SK-N-MC (cell line): ENCODE results near the gene CYSRT1.

ENCODE experiments used
- DNase-seq: peaks from one replicate; pipeline ENCODE4 v3.0.0-alpha.2; 2011; ENCODE audit warnings: low read depth, low spot score
- H3K27ac ChIP-seq: fragments of 200-600 bp; sonication (generic); 2 replicates; pipeline ENCODE4 v1.5.1; 2016; ENCODE audit warnings: mixed run types
- H3K36me3 ChIP-seq: fragments of 200-600 bp; sonication (generic); 2 replicates; pipeline ENCODE4 v1.6.1; 2017; ENCODE audit warnings: antibody characterized with exemption, low read length, mixed read lengths; ENCODE audit not compliant: insufficient read depth
- H3K4me3 ChIP-seq: fragments of 200-600 bp; sonication (generic); 2 replicates; pipeline ENCODE4 v1.5.1; 2016
- H3K9ac ChIP-seq: fragments of 200-600 bp; sonication (generic); 2 replicates; pipeline ENCODE4 v1.8.0; 2017; ENCODE audit warnings: mixed run types, mixed read lengths; ENCODE audit not compliant: insufficient read length
- H3K9me3 ChIP-seq: fragments of 200-600 bp; sonication (generic); 2 replicates; pipeline ENCODE4 v1.6.1; 2017; ENCODE audit warnings: low read depth, mild to moderate bottlenecking, antibody characterized with exemption, low read length, moderate library complexity, mixed read lengths
- EZH2 ChIP-seq: fragments of 200-600 bp; sonication (generic); IDR thresholded peaks from one replicate; pipeline ENCODE4 v1.6.1; 2017; ENCODE audit warnings: antibody characterized with exemption
- FOXP2 ChIP-seq: optimal IDR thresholded peaks from 2 replicates; pipeline ENCODE3; 2011; ENCODE audit warnings: mild to moderate bottlenecking, moderate library complexity; ENCODE audit not compliant: insufficient read depth; ENCODE audit errors: extremely low read length, control extremely low read depth
- POLR2AphosphoS5 ChIP-seq: IDR thresholded peaks from 2 replicates; pipeline ENCODE4 v1.6.1; 2012; ENCODE audit warnings: mild to moderate bottlenecking, low read depth, low read length, borderline replicate concordance

CYSRT1 gene

DNA sequence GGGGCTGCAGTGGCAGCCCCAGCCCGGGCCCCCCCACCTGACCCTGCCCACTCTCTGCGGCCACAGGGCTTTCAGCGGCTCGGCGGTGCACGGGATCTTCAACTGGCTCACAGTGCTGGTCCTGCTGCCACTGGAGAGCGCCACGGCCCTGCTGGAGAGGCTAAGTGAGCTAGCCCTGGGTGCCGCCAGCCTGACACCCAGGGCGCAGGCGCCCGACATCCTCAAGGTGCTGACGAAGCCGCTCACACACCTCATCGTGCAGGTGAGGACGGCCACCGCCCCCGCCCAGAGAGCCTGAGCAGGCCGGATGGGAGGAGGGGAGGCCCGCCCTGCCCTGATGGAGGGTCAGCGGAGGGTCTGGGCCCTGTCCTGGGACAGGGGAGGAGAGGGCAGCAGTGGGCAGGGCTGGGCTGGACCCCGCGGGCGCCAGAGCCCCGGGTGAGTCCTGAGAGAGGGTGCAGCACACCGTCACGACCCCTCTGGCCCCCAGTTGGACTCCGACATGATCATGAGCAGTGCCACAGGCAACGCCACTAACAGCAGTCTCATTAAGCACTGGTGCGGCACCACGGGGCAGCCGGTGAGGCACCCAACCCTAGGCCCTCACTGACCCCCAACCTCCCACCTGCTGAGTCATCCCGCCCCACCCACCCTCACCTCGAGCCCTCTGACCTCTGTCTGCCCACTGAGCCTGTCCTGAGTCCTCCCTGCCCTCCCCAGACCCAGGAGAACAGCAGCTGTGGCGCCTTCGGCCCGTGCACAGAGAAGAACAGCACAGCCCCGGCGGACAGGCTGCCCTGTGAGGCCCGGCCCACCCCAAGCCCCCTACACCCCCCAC, 8.4 kb downstream of the CYSRT1 start:
- no peak for DNase-seq
- Histone ChIP-seq H3K9me3 (no peaks in the 10 kb centered on the region), H3K36me3 (no peaks in the 10 kb centered on the region), H3K27ac (no peak overlapping the region), H3K9ac (no peak overlapping the region), H3K4me3 (no peak overlapping the region)
- TF ChIP-seq FOXP2 (no peak), POLR2AphosphoS5 (no peak), EZH2 (no peak)

DNA sequence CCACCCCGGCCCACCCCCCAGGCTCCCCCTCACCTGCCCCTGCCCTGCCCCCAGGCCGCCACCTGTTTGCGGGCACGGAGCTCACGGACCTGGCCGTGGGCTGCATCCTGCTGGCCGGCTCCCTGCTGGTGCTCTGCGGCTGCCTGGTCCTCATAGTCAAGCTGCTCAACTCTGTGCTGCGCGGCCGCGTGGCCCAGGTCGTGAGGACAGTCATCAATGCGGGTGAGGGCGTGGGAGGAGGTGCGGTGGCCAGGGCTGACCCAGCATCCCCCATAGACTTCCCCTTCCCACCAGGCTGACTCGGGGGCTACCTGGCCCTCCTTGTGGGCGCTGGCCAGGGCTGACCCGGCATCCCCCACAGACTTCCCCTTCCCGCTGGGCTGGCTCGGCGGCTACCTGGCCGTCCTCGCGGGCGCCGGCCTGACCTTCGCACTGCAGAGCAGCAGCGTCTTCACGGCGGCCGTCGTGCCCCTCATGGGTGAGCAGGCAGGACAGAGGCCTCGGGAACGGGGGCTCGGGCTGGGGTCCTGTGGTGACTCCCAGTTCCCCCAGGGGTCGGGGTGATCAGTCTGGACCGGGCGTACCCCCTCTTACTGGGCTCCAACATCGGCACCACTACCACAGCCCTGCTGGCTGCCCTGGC, 9.2 kb downstream of the CYSRT1 start:
- H3K36me3 ChIP-seq = no peaks in the 10 kb centered on the region
- no peak overlapping the region for H3K9ac ChIP-seq
- no peak overlapping the region for H3K4me3 ChIP-seq
- no peaks in the 10 kb centered on the region for H3K9me3 ChIP-seq
- TF ChIP-seq POLR2AphosphoS5 (no peak), EZH2 (no peak), FOXP2 (no peak)
- no peak for DNase-seq
- no peak overlapping the region for H3K27ac ChIP-seq

GRCh38 chr9:137234758-137235423, 9.9 kb downstream of the CYSRT1 start:
- Histone ChIP-seq H3K27ac (no peak overlapping the region), H3K4me3 (no peak overlapping the region)
- no peak for TF ChIP-seq EZH2
- TF ChIP-seq POLR2AphosphoS5 = no peak
- TF ChIP-seq FOXP2 = no peak

DNA sequence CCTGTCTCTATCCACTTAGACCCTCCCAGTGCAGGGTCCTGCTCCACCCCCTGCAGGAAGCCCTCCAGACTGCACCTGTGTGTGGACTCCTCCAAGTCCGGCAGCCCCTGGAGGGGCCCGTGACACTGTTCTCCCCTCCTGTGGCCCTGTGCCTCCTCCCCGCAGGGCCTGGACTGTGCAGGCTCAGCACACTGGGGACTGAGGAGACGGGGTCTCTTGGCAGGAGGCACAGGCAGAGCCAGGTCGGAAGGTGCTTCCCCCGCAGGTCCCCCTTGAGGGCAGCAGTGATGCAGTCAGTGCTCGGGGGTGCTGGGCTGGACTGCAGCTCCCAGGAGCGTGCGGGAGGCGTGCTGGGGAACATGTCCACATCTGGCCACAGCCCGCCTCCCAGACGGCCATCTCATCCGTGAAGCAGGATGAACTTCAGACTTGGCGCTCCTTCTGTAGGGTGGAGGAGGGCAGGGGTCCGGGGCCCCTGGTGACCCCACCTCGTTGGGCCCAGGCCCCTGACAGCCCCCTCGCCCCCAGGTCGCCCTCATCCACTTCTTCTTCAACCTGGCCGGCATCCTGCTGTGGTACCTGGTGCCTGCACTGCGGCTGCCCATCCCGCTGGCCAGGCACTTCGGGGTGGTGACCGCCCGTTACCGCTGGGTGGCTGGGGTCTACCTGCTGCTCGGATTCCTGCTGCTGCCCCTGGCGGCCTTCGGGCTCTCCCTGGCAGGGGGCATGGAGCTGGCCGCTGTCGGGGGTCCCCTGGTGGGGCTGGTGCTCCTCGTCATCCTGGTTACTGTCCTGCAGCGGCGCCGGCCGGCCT, 10.7 kb downstream of the CYSRT1 start:
- Histone ChIP-seq H3K4me3 (peak overlapping the region; percentile 49; the same call in 1 of the 2 replicates), H3K36me3 (no peaks in the 10 kb centered on the region), H3K27ac (no peak overlapping the region), H3K9ac (no peak overlapping the region), H3K9me3 (no peaks in the 10 kb centered on the region)
- TF ChIP-seq POLR2AphosphoS5 (no peak), FOXP2 (no peak), EZH2 (no peak)
- no peak for DNase-seq

More at GRCh38 chr9:137234758-137235423, 9.9 kb downstream of the CYSRT1 start:
- Histone ChIP-seq H3K36me3 (no peaks in the 10 kb centered on the region), H3K9me3 (no peaks in the 10 kb centered on the region), H3K9ac (no peak overlapping the region)
- DNase-seq = no peak

DNA sequence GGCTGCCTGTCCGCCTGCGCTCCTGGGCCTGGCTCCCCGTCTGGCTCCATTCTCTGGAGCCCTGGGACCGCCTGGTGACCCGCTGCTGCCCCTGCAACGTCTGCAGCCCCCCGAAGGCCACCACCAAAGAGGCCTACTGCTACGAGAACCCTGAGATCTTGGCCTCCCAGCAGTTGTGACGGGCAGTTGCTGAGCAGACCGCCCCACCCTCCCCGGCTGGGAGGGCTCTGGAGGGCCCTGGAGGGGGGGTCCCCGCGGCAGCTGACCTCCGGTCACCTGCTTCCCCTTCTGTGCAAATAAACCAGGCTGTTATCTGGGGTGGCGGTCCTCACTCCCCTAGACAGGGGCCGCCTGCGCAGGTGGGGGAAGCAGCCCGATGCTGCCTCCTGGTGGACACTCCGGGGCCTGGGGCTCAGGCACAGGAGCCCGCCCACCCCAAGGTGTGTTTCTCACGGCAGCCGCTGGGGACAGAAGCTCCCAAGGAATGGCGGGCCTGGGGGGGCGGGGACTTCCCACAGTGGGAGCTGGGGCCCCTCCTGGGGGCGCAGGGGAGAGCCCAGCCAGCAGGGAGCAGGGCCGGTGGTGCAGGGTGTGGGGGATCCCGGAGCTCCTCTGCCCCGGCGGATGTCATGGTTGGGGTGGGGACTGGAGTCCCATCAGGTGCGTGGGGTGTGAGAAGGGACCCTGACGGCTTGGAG, 11.4 kb downstream of the CYSRT1 start:
- DNase-seq = no peak

GRCh38 chr9:137236936-137237421, 12.0 kb downstream of the CYSRT1 start:
- Histone ChIP-seq H3K36me3 (peaks cover 3% of the 10 kb centered on the region), H3K9ac (no peak overlapping the region), H3K4me3 (peak overlapping the region; percentile 31), H3K9me3 (no peaks in the 10 kb centered on the region), H3K27ac (no peak overlapping the region)
- TF ChIP-seq EZH2 = no peak
- no peak for TF ChIP-seq FOXP2
- DNase-seq = no peak

More for the DNA sequence above, 11.4 kb downstream of the CYSRT1 start:
- Histone ChIP-seq H3K9ac (no peak overlapping the region), H3K36me3 (no peaks in the 10 kb centered on the region), H3K4me3 (peak overlapping the region; percentile 49), H3K9me3 (no peaks in the 10 kb centered on the region), H3K27ac (no peak overlapping the region)
- TF ChIP-seq POLR2AphosphoS5 (no peak), EZH2 (no peak), FOXP2 (no peak)
